GM21529 (cell line): ENCODE data around the gene NSFL1C.
"Not testable (repeated sequence)": the region's sequence is repeated elsewhere in the genome, so short reads cannot be mapped to it uniquely, and the experiment has no call there.

Experiments
- ATAC-seq: cut with Tn5 transposase; IDR thresholded peaks from one replicate; pipeline ENCODE4 v1.9.1; 2021; ENCODE audit not compliant: unreplicated experiment

The NSFL1C gene

DNA sequence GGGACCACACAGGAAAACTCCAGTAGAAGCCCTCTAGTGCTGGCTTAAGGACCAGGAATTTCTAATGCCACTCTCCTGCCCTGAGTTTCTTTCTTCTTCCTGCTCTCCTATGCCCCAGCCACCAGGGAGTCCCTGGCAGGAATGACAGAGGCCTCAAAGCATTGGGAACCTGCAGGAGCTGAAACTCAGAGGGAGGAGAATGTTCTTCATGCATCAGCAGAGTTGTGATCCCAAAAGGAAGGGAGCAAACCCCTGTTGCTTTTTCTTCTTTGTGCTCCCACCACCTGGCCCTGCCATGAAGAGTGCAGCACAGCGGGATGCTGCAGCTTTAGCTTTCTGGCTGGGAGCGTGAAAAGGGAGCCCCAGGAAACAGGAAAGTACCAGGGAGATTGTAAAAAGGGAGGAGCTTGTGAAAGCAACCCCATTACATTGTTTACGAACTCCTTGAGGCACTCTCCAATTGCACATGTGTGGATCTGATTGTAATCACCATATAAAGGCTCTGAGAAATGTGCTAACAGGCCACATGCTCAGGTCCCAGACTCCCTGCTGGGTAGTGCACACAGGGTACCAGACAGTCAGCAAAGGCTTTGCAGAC, 39.1 kb downstream of the NSFL1C start:
- ATAC-seq = no peak

DNA sequence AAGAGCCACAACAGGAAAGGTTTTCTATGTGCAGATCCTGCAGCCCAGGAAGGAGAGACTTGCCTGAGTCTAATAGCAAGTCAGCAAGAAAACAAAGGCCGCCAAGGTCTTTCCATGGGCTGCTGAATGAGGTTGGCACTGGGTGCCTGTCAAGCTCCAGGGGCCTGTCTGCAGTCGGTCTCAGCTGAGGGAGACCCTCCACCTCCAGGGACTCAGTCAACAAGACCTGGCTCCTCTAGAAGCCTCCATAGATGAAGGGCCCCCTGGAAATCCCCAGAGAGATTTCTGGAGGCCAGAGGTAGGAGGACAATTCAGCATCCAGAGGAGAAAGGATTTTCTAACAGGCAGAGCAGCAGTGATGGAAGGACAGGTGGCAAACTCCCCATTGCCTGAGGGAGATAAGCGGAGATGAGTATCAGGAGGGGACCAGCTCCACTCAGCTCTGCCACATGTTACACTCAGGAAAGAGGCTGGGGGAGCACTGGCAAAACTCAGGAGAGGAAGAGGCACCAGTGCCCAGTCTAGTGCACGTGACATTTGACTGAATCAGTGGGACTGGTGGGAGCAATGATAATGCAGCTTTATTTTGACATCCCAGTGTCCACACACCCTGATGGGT, 40.3 kb downstream of the NSFL1C start:
- no peak for ATAC-seq

DNA sequence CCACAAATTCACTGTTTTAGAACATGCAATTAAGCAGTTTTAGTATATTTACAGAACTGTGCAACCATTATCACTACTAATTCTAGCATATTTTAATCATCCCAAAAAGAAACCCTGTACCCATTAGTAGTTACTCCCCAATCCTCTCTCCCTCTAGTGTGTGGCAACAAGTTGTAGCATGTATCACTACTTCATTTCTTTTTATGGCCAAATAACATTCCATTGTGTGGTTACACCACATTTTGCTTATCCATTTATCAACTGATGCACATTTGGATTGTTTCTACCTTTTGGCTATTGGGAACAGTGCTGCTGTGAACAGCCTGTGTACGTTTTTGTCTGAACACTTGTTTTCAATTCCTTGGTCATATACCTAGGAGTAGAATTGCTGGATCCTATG, 42.3 kb downstream of the NSFL1C start:
- no peak for ATAC-seq

DNA sequence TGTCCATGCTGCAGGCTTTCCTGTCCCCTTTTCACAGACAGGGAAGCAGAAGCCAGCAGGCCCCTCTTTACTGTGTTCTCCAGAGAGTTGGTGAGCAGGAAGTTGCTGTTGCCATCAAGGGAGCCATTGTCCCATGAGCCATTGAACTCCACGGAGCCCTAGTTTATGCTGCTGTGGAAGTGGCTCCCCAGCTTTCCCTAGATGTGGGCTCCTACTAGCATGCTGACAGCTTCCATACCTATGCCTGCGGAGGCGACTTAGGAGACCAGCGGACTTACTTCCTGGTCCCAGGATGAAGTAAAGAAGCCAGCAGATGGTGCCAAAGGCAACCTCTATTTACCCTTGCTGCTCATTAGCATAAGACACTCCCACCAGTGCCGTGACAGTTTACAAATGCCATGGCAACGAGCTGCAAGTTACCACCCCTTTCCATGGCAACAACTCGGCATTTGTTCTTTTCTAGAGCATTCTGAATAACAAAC, 43.0 kb downstream of the NSFL1C start:
- no peak for ATAC-seq

DNA sequence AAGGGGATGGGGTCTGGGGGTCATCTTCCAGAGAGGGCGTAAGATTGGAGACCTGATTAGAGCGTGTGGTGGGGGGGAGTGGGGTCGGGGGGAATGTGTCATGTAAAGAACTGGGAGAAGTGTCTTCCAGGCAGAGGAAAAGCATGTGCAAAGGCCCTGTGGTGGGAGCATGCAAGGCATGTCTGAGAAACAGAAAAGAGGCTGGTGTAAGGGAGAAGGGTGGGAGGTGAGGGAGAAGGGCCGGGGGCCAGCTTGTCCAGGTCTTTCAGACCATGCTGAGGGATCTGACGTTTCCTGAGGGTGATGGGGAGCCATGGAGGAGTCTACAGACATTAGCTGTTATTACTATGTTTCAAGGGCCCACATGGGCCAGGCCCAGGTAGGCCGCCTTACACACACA, 43.4 kb downstream of the NSFL1C start:
- no peak for ATAC-seq

DNA sequence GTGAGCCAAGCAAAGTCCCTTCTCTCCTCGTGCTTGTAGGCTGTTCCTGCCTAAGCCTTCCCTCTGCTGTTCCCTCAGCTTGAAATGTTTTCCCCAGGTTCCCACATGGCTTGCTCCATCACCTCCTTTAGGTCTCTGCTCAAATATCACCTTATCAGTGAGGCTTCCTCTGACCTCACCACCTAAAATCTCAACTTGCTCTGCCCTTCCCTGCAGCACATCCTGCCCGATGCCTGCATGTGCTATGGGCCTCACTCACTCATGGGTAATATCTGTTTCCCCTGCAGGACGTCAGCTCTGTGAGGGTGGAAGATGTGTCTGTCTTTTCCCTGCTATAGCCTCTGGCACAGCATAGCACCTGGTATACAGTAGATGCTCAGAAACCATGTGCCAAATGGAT, 43.9 kb downstream of the NSFL1C start:
- no peak for ATAC-seq

DNA sequence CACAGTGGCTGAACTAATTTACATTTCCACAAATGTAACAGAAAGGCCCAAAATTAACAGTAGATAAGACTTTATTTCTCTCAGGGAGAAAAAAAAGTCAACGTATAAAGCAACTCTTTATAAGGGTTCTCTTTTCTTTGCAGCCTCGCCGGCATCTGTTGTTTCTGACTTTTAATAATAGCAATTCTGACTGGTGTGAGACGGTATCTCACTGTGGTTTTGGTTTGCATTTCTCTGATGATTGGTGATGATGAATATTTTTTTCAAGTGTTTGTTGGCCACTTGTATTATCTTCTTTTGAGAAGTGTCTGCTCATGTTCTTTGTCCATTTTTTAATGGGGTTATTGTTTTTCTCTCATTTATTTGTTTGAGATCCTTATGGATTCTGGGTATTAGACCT, 46.6 kb downstream of the NSFL1C start:
- no peak for ATAC-seq

DNA sequence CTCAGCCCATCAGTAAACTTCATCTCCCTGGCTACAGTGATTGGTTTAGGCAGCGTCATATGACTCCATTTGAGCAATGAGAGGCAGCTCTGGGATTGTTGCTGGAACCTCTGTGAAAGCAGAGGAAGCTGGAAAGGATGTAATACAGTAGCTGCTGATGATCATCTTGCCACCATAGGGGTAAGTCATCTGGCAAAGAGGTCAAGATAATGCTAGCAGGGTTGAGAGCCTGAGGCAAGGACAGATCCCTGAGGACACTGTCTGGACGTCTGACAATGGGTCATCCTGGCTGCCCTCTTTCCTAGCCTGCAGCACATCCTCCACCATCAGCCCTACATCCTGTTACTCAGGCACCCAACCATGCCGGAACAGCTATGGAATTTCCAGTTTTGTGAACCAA, 48.3 kb downstream of the NSFL1C start:
- no peak for ATAC-seq

DNA sequence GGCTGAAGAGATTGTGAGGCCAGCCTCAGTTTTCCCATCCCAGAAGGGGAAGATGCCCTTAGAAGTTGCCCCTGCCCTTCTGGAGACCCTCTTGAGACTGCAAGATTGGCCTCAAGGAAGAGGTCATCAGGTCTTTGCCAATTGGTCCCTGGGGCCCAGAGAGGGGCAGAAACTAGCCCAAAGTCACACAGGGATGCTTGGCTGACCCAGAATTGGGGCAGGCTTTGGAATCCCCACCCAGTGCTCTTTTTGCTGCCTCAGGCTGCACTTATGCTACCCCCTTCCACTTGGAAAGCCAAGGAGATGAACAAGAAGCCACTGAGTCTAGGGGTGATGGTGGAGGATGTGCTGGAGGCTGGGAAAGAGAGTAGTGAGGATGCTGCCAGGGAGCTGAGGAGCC, 48.9 kb downstream of the NSFL1C start:
- no peak for ATAC-seq

DNA sequence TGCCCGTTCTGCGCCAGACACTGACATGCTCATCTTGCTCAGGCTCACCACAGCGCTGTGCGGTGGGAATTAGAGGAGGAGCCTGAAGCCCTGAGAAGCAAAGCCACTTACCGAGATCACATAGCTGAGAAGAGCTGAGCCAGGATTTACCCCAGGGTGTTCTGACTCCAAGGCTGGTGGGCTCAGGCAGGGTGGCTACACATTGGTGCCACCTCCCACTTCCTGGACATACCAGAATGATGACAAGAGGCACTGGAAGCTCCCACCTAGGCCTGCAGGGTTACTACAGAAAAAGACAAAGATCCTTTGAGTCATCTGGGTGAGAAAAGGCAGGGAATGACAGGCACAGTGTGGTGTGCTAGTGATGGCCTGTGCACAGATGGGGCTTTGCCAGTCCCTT, 49.4 kb downstream of the NSFL1C start:
- ATAC-seq = no peak

DNA sequence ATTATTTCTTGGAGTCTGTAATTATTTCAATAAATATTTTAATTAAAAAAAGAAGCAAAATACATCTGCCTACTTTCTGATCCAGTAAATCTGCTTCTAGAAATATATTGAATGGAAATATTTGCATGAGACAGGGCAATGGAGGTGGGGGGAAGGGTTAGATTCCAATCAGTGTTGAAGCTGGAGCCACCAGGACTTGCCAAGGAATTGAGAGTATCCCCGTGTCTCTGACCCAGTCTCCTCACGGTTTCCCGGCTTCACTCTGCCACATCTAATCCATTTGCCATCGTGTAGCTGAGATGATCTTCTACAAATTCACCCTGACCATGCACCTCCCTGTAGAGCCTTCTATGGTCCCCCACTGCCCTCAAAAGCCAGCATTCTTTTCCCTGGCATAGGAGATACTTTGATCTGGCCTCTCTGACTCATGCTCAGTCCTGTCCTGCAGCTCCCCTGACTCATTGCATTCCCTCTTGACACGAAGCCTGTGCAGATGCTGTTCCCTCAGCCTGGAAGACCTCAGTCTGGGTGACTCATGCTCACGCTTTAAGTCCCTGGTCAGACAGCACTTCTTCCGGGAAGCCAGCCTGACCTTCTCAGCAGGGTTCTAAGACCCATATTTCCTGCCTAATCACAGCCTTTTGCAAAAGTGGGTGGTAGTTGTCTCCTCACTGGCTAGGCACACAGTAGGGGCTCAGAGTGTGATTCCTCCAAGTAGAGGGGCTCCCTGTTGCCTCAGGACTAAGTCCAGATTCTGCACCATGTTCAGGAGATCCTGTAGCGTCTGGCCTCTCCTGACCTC, 50.8 kb downstream of the NSFL1C start:
- ATAC-seq = no peak

DNA sequence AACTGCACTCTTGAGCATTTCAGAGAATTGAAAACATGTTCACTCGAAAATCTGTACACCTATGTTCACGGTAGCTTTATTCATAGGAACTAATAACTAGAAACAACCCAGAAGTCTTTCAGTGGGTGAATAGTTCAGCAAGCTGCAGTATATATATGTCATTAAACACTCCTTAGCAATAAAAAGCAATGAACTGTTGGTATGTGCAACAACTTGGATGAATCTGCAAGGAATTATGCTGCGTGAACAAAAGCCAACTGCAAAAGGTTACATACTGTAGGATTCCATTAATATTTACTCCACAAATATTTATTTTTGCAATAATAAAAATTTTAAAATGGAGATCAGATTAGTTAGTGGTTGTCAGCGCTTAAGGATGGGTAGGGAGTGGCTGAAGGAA, 51.7 kb downstream of the NSFL1C start:
- ATAC-seq = no peak

DNA sequence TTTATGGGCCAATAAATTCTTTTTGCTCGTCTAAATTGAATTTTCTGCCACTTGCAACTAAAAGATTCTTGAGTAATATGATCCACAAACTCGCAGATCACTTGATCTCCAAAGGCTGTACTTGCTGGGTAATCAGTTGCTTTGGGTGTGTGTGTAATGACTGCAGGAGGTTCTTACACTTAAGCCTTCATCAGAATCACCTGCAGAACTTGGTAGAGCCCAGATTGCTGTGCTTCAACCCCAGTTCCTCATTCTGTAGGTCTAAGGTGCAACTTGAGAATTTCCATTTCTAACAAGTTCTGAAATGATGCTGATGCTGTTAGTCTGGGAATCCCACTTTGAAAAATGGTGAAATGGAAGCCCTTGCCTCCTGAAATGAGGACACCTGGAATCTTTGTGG, 60.8 kb downstream of the NSFL1C start:
- no peak for ATAC-seq

DNA sequence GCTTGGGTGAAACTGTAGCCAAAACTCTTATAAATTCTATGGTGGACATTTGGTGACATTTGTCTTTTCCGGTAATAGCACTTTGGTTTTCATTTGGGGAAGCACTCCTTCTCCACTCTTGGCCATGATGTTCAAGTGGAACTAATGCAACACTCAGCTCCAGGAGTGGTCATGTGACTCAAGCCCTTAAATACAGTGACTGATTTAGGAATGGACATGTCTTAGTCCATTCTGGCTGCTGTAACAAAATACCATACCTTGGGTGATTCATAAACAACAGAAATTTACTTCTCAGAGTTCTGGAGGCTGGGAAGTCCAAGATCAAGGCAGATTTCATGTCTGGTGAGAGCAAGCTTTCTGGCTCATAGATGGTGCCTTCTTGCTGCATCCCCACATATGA, 63.0 kb downstream of the NSFL1C start:
- ATAC-seq = no peak

DNA sequence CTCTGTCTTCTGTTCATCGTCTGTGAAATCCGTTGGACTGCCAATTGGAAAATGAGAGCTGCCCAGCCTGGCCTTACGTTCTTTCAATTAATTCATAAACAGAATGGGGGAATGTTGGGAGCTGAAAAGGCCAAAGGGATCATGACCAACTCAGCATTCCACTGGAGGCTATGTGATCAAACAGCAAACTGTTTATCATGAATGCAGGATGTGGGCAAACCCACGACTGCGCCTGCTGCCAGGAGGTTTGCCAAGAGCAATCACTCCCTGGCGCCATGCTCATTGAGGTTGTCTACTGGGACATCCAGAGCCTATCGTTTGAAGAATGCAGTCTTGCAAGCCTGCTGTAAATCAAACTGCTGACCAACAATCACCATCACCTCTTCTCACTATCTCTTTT, 64.5 kb downstream of the NSFL1C start:
- ATAC-seq = no peak

DNA sequence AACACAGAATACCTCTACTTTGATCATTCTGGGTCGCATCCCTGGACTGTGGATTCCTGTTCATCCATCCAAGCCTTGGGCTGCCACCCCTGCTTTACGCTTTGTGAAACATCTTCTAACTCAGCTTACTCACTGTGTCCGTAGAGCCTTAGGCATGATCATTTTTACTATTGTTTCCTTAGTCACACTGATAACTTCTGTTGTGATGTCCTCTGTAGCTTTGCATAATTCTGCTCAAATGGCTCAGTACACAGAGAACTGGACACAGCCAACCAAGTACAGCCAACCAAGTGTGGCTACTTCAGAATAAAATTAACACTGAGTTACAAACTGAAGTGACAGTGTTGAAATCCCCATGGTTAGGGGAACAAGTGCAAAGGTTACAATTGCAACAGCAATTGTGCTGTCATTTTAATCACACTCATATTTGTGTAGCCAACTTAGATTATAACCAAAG, 65.2 kb downstream of the NSFL1C start:
- ATAC-seq = no peak

DNA sequence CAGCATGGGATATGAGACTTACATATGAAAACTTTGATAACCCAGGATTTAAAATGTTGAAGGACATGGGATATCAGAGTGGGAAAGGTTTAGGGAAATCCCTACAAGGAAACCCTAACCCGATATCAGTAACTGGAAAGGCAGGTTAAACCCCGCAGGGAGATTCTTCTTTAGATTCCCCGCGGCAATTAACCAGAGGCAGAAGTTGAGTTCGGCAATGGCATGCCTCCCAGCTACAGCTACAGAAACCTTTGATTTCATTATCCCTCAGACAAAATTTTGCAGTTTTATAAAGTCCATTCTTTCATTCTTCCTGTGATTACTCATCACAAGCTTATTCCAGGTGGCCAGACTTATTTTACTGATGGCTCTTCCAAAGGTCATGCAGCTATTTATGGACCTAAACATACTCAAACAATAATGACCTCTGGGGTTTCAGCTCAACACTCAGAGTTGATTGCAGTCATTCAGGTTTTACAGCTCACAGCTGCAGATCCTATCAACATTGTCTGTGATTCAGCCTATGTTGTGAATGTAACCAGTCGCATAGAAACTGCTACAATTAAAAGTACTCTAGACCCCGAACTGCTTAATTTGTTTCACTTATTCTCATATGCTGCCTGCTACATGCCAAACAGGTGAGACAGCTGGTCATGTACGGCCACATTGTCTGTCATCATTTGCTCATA, 66.8 kb downstream of the NSFL1C start:
- ATAC-seq = not testable (repeated sequence)

DNA sequence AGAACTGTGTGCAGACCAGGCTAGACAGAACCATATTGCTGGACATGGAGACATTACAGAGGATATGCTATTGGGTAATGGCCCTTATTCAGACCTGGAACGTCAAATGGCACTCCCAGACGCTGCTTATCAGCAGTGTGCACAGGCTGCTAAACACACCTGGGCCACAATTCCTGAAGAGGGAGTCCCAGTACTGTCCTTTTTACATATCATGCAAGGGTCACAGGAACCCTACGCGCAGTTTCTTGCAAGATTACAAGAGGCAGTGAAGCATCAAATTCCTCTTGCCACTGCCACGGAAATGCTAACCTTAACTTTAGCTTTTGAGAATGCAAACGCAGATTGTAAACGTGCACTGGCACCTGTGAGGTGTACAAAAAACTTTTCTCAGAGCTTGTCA, 68.5 kb downstream of the NSFL1C start:
- ATAC-seq = not testable (repeated sequence)

DNA sequence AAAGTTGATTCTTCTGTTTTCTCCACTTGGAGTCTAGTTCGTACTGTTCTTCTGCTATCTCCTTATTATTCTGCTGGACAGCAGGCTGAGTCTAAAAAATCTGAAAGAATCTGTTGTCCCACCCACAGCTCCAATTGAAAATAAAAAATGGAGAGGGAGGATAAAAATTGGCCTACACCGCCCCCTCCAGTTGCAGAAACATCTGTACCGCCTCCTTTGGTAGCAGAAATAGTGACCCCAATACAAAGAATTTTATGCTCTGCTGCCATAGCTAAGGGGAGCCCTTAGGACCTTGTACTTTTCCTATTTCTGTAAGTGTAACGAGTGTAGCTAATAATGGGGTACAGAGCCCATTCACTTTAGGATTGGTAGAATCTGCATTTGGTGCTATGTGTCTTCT, 68.9 kb downstream of the NSFL1C start:
- no peak for ATAC-seq

DNA sequence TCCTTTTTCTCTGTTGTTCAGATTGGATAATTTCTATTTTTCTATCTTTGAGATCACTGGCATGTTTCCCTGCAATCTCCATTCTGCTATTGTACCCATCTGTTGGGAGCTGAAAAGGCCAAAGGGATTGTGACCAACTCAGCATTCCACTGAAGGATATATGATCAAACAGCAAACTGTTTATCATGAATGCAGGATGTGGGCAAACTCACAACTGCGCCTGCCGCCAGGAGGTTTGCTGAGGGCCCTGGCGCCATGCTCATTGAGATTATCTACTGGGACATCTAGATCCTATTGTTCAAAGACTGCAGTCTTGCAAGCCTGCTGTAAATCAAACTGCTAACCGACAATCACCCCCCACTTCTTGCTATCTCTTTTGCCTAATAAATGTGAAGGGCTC, 69.9 kb downstream of the NSFL1C start:
- ATAC-seq = no peak

DNA sequence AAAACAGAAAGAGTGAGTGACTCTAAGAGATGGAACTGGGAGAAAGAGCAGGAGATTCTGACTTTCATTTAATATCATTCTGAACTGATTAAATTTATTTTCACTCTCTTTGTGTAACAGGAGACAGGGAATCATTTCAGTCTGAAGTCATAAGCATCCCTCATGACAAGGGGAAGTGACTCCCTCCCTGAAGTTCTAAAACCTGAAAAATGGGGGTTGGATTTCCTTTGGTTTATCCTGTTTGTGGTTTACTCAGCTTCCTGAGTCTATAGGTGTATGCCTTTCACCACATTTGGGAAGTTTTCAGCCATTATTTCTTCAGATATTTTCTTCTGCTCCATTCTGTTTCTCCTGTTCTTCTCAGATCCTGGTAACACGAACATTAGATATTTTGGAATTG, 70.4 kb downstream of the NSFL1C start:
- ATAC-seq = no peak

DNA sequence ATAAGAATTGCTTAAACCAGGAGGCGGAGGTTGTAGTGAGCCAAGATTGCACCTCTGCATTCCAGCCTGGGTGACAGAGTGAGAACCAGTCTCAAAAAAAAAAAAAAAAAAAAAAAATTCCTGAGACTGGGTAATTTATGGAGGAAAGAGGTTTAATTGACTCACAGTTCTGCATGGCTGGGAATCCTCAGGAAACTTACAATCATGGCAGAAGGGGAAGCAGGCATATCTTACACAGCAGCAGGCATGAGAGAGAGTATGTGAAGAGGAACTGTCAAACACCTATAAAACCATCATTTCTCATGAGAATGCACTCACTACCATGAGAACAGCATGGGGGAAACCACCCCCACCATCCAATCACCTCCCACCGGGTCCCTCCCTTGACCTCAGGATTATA, 72.0 kb downstream of the NSFL1C start:
- ATAC-seq = no peak
